Measurements from ENCODE around the gene SFT2D2.

SFT2D2 gene

DNA sequence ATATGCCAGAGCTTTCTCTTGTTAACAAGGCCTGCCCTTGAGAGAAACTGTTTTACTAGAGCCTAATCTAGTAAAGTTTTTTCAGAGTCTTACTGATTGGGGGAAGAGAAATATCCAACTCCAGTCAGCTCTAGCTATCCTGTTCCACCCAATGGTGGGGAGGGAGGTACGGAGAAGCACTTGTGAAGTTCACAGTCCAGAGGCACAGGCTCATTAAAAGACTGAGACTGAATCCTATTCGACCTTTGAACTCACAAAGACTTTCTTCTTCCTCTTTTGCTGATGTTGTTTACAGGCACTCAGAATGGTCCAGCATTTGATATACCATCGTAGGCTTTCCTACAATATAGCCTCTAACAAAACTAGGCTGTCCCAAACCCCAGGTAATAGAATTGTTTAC lies 15.5 kb upstream of the SFT2D2 start:
- no peak for DNase-seq
- Histone ChIP-seq H3K9me2 (replicated peaks; ENCODE audit: insufficient read depth, low read length) (no peaks in the 10 kb centered on the region), H3K27ac (ENCODE audit: low read length) (no peak overlapping the region), H3K4me3 (ENCODE audit: low read length) (no peak overlapping the region), H3K4me1 (ENCODE audit: low read length) (no peaks in the 10 kb centered on the region), H3K9me3 (replicated peaks; ENCODE audit: insufficient read depth, low read length) (no peaks in the 10 kb centered on the region), H4K20me1 (ENCODE audit: insufficient read depth, low read length) (no peaks in the 10 kb centered on the region), H3K36me3 (replicated peaks; ENCODE audit: insufficient read depth, low read length) (no peaks in the 10 kb centered on the region), H3K27me3 (replicated peaks; ENCODE audit: insufficient read depth, low read length) (no peaks in the 10 kb centered on the region), H2AFZ (ENCODE audit: low read length) (no peak overlapping the region), H3K4me2 (ENCODE audit: low read depth, low read length) (no peak overlapping the region), H3F3A (ENCODE audit: insufficient read depth, low read length) (0 out of 2 replicates have a peak, but pooled peaks cover 2% of the 10 kb centered on the region), H3K79me2 (ENCODE audit: low read length) (no peaks in the 10 kb centered on the region), H3K9ac (ENCODE audit: low read length) (no peak overlapping the region)
- TF ChIP-seq EZH2 (optimal IDR thresholded peaks at IDR 0.05; ENCODE audit: low read depth, low read length) (no peak), CTCF (IDR thresholded peaks at IDR 0.05; ENCODE audit: low read length) (no peak), EZH2phosphoT487 (IDR thresholded peaks at IDR 0.05; ENCODE audit: low read length) (no peak)

GRCh38 chr1:168213349-168213748 lies 12.5 kb upstream of the SFT2D2 start:
- Histone ChIP-seq H3K27ac (ENCODE audit: low read length) (no peak overlapping the region), H3K9me3 (replicated peaks; ENCODE audit: insufficient read depth, low read length) (no peaks in the 10 kb centered on the region), H3F3A (ENCODE audit: insufficient read depth, low read length) (no peaks in the 10 kb centered on the region), H3K36me3 (replicated peaks; ENCODE audit: insufficient read depth, low read length) (no peaks in the 10 kb centered on the region), H4K20me1 (ENCODE audit: insufficient read depth, low read length) (no peaks in the 10 kb centered on the region), H3K9me2 (replicated peaks; ENCODE audit: insufficient read depth, low read length) (no peaks in the 10 kb centered on the region), H3K9ac (ENCODE audit: low read length) (no peak overlapping the region), H3K79me2 (ENCODE audit: low read length) (no peaks in the 10 kb centered on the region), H3K4me1 (ENCODE audit: low read length) (no peaks in the 10 kb centered on the region), H3K27me3 (replicated peaks; ENCODE audit: insufficient read depth, low read length) (no peaks in the 10 kb centered on the region), H3K4me3 (ENCODE audit: low read length) (no peak overlapping the region), H2AFZ (ENCODE audit: low read length) (no peak overlapping the region), H3K4me2 (ENCODE audit: low read depth, low read length) (no peak overlapping the region)
- DNase-seq = no peak
- TF ChIP-seq EZH2 (optimal IDR thresholded peaks at IDR 0.05; ENCODE audit: low read depth, low read length) = no peak
- TF ChIP-seq CTCF (IDR thresholded peaks at IDR 0.05; ENCODE audit: low read length) = no peak
- TF ChIP-seq EZH2phosphoT487 (IDR thresholded peaks at IDR 0.05; ENCODE audit: low read length) = no peak

- TF ChIP-seq CTCF (IDR thresholded peaks at IDR 0.05; ENCODE audit: low read length) (no peak), EZH2phosphoT487 (IDR thresholded peaks at IDR 0.05; ENCODE audit: low read length) (no peak), EZH2 (optimal IDR thresholded peaks at IDR 0.05; ENCODE audit: low read depth, low read length) (no peak)
- no peaks in the 10 kb centered on the region for H3K9me2 ChIP-seq (replicated peaks; ENCODE audit: insufficient read depth, low read length)
- no peak for DNase-seq
Observed at GRCh38 chr1:168216171-168216570, 9.6 kb upstream of the SFT2D2 start.

More at GRCh38 chr1:168216171-168216570, 9.6 kb upstream of the SFT2D2 start:
- Histone ChIP-seq H3K9ac (ENCODE audit: low read length) (no peak overlapping the region), H3K36me3 (replicated peaks; ENCODE audit: insufficient read depth, low read length) (no peaks in the 10 kb centered on the region), H3K27me3 (replicated peaks; ENCODE audit: insufficient read depth, low read length) (no peaks in the 10 kb centered on the region), H3K9me3 (replicated peaks; ENCODE audit: insufficient read depth, low read length) (no peaks in the 10 kb centered on the region), H3K4me3 (ENCODE audit: low read length) (no peak overlapping the region), H4K20me1 (ENCODE audit: insufficient read depth, low read length) (no peaks in the 10 kb centered on the region), H3K27ac (ENCODE audit: low read length) (no peak overlapping the region), H3K4me2 (ENCODE audit: low read depth, low read length) (no peak overlapping the region), H2AFZ (ENCODE audit: low read length) (no peak overlapping the region), H3K4me1 (ENCODE audit: low read length) (no peaks in the 10 kb centered on the region), H3F3A (ENCODE audit: insufficient read depth, low read length) (no peaks in the 10 kb centered on the region), H3K79me2 (ENCODE audit: low read length) (no peaks in the 10 kb centered on the region)
